H1 (cell line): ENCODE measurements around the gene SV2C. TPM values are rescaled to one million over a fixed set of nuclear protein-coding genes. Genes with fewer than 3 reads are reported as not detected.
"Not testable (repeated sequence)": the region's sequence is repeated elsewhere in the genome, so short reads cannot be mapped to it uniquely, and the experiment has no call there.

ENCODE experiments used
- CTCF ChIA-PET: fragments of 300-600 bp; sonication (Branson Sonifier 250); formaldehyde crosslinking; loops from one replicate; lab custom pipeline; 2021; ENCODE audit not compliant: partially characterized antibody; lab: Charles Lee
- POLR2A ChIA-PET: fragments of 300-600 bp; sonication (Branson Sonifier 250); formaldehyde crosslinking; loops from one replicate; lab custom pipeline; 2021; ENCODE audit warnings: inconsistent platforms; ENCODE audit not compliant: partially characterized antibody; lab: Charles Lee
- DNase-seq, 2 experiments: peaks; one replicate each; pipeline versions ENCODE4 v3.0.0 to v3.0.0-alpha.2; 2010 to 2022; ENCODE audit warnings: low spot score in 2 of 2, low read depth in 1 of 2, mixed read lengths in 1 of 2
- FAIRE-seq: peaks from 2 replicates; lab custom pipeline; 2011; peaks lifted over from hg19 to GRCh38; lab: Jason Lieb, UNC
- H2AFZ ChIP-seq: 2 replicates; pipeline ENCODE4 v1.8.1; 2012; ENCODE audit warnings: low read length, inconsistent platforms
- H2AK5ac ChIP-seq: 2 replicates; pipeline ENCODE4 v1.6.1; 2013; ENCODE audit warnings: low read depth, low read length
- H2BK120ac ChIP-seq: replicated peaks from 2 replicates; pipeline ENCODE3; 2013; ENCODE audit warnings: low read depth, low read length, inconsistent platforms
- H2BK12ac ChIP-seq: 2 replicates; pipeline ENCODE4 v1.6.1; 2013; ENCODE audit warnings: low read depth, low read length
- H2BK15ac ChIP-seq: 2 replicates; pipeline ENCODE4 v1.6.1; 2013; ENCODE audit warnings: low read length
- H2BK20ac ChIP-seq: 2 replicates; pipeline ENCODE4 v1.6.1; 2013; ENCODE audit warnings: low read length
- H2BK5ac ChIP-seq: 2 replicates; pipeline ENCODE4 v1.6.1; 2013; ENCODE audit warnings: low read depth, low read length
- H3K14ac ChIP-seq: 2 replicates; pipeline ENCODE4 v1.6.1; 2013; ENCODE audit warnings: inconsistent platforms; ENCODE audit not compliant: insufficient read length
- H3K18ac ChIP-seq: 2 replicates; pipeline ENCODE4 v1.6.1; 2013; ENCODE audit warnings: low read length; ENCODE audit errors: extremely low read depth
- H3K23ac ChIP-seq: 2 replicates; pipeline ENCODE4 v1.6.1; 2013; ENCODE audit warnings: inconsistent platforms; ENCODE audit not compliant: insufficient read length
- H3K23me2 ChIP-seq: 2 replicates; pipeline ENCODE4 v1.6.1; 2013; ENCODE audit warnings: low read depth, low read length
- H3K27ac ChIP-seq: 2 replicates; pipeline ENCODE4 v1.6.1; 2011; ENCODE audit warnings: low read depth, low read length, inconsistent platforms
- H3K27me3 ChIP-seq, 4 experiments: replicated peaks in 1 of 4; 1 replicate in 1 of 4; 2 replicates in 3 of 4; pipeline versions ENCODE4 v1.6.1 to v1.8.1; 2011 to 2013; ENCODE audit warnings: low read length in 3 of 4, mild to moderate bottlenecking in 3 of 4, inconsistent platforms in 2 of 4, mixed read lengths in 2 of 4, moderate library complexity in 1 of 4; ENCODE audit not compliant: control insufficient read depth in 3 of 4, insufficient read depth in 3 of 4; ENCODE audit errors: extremely low read depth in 1 of 4
- H3K36me3 ChIP-seq, 4 experiments: 2 replicates each; pipeline versions ENCODE4 v1.6.1 to v1.8.1; 2011 to 2013; ENCODE audit warnings: mild to moderate bottlenecking in 4 of 4, low read length in 3 of 4, moderate library complexity in 2 of 4, control low read depth in 1 of 4, inconsistent platforms in 1 of 4; ENCODE audit not compliant: insufficient read depth in 4 of 4, control insufficient read depth in 2 of 4
- H3K4ac ChIP-seq: replicated peaks from 2 replicates; pipeline ENCODE3; 2013; ENCODE audit warnings: low read length, low read depth, mixed read lengths, inconsistent platforms; ENCODE audit not compliant: insufficient read length
- H3K4me1 ChIP-seq, 4 experiments: replicated peaks in 1 of 4; 1 replicate in 1 of 4; 2 replicates in 3 of 4; pipeline versions ENCODE4 v1.6.1 to v1.8.1; 2011 to 2013; ENCODE audit warnings: low read length in 3 of 4, inconsistent platforms in 2 of 4, mixed read lengths in 1 of 4; ENCODE audit not compliant: insufficient read depth in 4 of 4, control insufficient read depth in 3 of 4
- H3K4me2 ChIP-seq, 2 experiments: 2 replicates each; pipeline versions ENCODE4 v1.6.1 to v1.8.1; 2011 to 2013; ENCODE audit warnings: low read depth in 2 of 2, low read length in 2 of 2, control low read depth in 1 of 2, inconsistent platforms in 1 of 2, mild to moderate bottlenecking in 1 of 2; ENCODE audit not compliant: insufficient read depth in 1 of 2
- H3K4me3 ChIP-seq, 4 experiments: fragments of 200-600, 300-600 bp in 1 of 4; sonication (generic), shearing (Covaris generic), sonication (Bioruptor Twin) in 1 of 4; 2 replicates each; pipeline versions ENCODE4 v1.5.1 to v1.8.1; 2011 to 2016; ENCODE audit warnings: low read length in 4 of 4, low read depth in 3 of 4, control low read depth in 2 of 4, inconsistent platforms in 2 of 4, mild to moderate bottlenecking in 2 of 4, mixed read lengths in 1 of 4, moderate library complexity in 1 of 4; ENCODE audit not compliant: insufficient read depth in 2 of 4; ENCODE audit errors: extremely low read depth in 1 of 4
- H3K56ac ChIP-seq: replicated peaks from 2 replicates; pipeline ENCODE3; 2013; ENCODE audit warnings: low read depth, mild to moderate bottlenecking, mixed read lengths, low read length, inconsistent platforms; ENCODE audit not compliant: insufficient read length
- H3K79me1 ChIP-seq: 2 replicates; pipeline ENCODE4 v1.6.1; 2013; ENCODE audit warnings: low read depth, low read length, control low read depth
- H3K79me2 ChIP-seq, 2 experiments: 2 replicates each; pipeline versions ENCODE4 v1.6.1 to v1.8.1; 2012 to 2013; ENCODE audit warnings: low read length in 2 of 2, mild to moderate bottlenecking in 2 of 2, inconsistent platforms in 1 of 2; ENCODE audit not compliant: insufficient read depth in 2 of 2, control insufficient read depth in 1 of 2
- H3K9ac ChIP-seq, 4 experiments: replicated peaks in 1 of 4; 1 replicate in 1 of 4; 2 replicates in 3 of 4; pipeline versions ENCODE4 v1.6.1 to v1.8.1; 2011 to 2013; ENCODE audit warnings: low read depth in 3 of 4, low read length in 3 of 4, control low read depth in 2 of 4, mild to moderate bottlenecking in 2 of 4, moderate library complexity in 2 of 4, inconsistent platforms in 1 of 4; ENCODE audit errors: extremely low read depth in 1 of 4
- H3K9me3 ChIP-seq, 2 experiments: 2 replicates each; pipeline versions ENCODE4 v1.6.1 to v1.8.1; 2012 to 2013; ENCODE audit warnings: mild to moderate bottlenecking in 2 of 2, moderate library complexity in 2 of 2, control low read depth in 1 of 2, inconsistent platforms in 1 of 2, low read depth in 1 of 2, low read length in 1 of 2, mixed read lengths in 1 of 2; ENCODE audit not compliant: insufficient read depth in 2 of 2
- H4K20me1 ChIP-seq, 2 experiments: replicated peaks in 1 of 2; 2 replicates each; pipeline versions ENCODE3 to v1.8.1; 2011 to 2013; ENCODE audit warnings: inconsistent platforms in 2 of 2, low read length in 2 of 2, mild to moderate bottlenecking in 1 of 2; ENCODE audit not compliant: insufficient read depth in 2 of 2, control insufficient read depth in 1 of 2
- H4K5ac ChIP-seq: 2 replicates; pipeline ENCODE4 v1.6.1; 2013; ENCODE audit warnings: low read length, low read depth, mixed read lengths, inconsistent platforms; ENCODE audit not compliant: insufficient read length
- H4K8ac ChIP-seq: 2 replicates; pipeline ENCODE4 v1.8.0; 2013; ENCODE audit warnings: mild to moderate bottlenecking, moderate library complexity, low read length, inconsistent platforms; ENCODE audit not compliant: insufficient read depth; ENCODE audit errors: extremely low read depth
- H4K91ac ChIP-seq: replicated peaks from 2 replicates; pipeline ENCODE3; 2013; ENCODE audit warnings: low read length, mixed read lengths, inconsistent platforms; ENCODE audit not compliant: insufficient read length
- ASH2L ChIP-seq: fragments of 200-600, 300-600 bp; sonication (generic); IDR thresholded peaks from one replicate; pipeline ENCODE4 v1.7.1; 2017; ENCODE audit warnings: low read length
- RBBP5 ChIP-seq: IDR thresholded peaks from 2 replicates; pipeline ENCODE4 v1.7.1; 2012; ENCODE audit warnings: low read depth, mild to moderate bottlenecking, inconsistent platforms, low read length, moderate library complexity, borderline replicate concordance
- WGBS, 2 experiments: shearing (Covaris generic) in 1 of 2; methylation state at CpG; one replicate each; pipeline versions ENCODE4 v1.1.6 to v1.1.7; 2013 to 2015; ENCODE audit warnings: low lambda C conversion rate in 2 of 2, mixed read lengths in 2 of 2, inconsistent platforms in 1 of 2, low coverage in 1 of 2, missing lambda C conversion rate in 1 of 2; ENCODE audit not compliant: insufficient replicate concordance in 2 of 2, insufficient coverage in 1 of 2, insufficient read length in 1 of 2; ENCODE audit errors: extremely low coverage in 1 of 2, missing lambda C conversion rate in 1 of 2; 5-methylcytosine and 5-hydroxymethylcytosine counted together
- polyA plus RNA-seq, 7 experiments: library from polyadenylated mRNA; depleted of rRNA in 3 of 7; stranded (reverse) in 5 of 7; unstranded in 2 of 7; fragments of >200 nt in 5 of 7; fragments of 200-250 nt in 2 of 7; gene quantifications; 1 replicate in 5 of 7; 2 replicates in 1 of 7; 4 replicates in 1 of 7; pipeline versions ENCODE4 v1.2.1 to v1.2.3, GENCODE V29; 2011 to 2013; ENCODE audit warnings: missing spikeins in 2 of 7, mixed read lengths in 2 of 7
- total RNA-seq: library from RNA; stranded (reverse); fragmentation: NEBNext Ultra II Directional; extraction: Animal tissue kit (Norgen Biotek cat#: 25700); gene quantifications from 2 replicates; pipeline ENCODE4 v1.2.1, GENCODE V29; 2021

SV2C gene
- total and polyA plus RNA-seq, 2 of the 8 experiments (the other 6 are each of a cell fraction or from before 2014, with no cell fraction given): 0.08 to 0.24 TPM

GRCh38 chr5:76037736-76038151 lies 45.4 kb upstream of the SV2C start:
- H3K27ac ChIP-seq, H4K8ac ChIP-seq, H4K5ac ChIP-seq, H3K27me3 ChIP-seq, H2BK15ac ChIP-seq, H4K91ac ChIP-seq, H3K14ac ChIP-seq, H2BK120ac ChIP-seq, H4K20me1 ChIP-seq, H3K4ac ChIP-seq, H3K36me3 ChIP-seq, H3K79me2 ChIP-seq, H2BK12ac ChIP-seq, H3K79me1 ChIP-seq, H3K9ac ChIP-seq, H3K23ac ChIP-seq, H3K56ac ChIP-seq, H3K23me2 ChIP-seq, FAIRE-seq, H3K4me1 ChIP-seq, H2AK5ac ChIP-seq, H2BK5ac ChIP-seq, H2BK20ac ChIP-seq, H3K18ac ChIP-seq, H3K9me3 ChIP-seq: not testable (repeated sequence)
- 0 out of 2 replicates have a peak, but pooled peaks have one; percentile 30 for TF ChIP-seq RBBP5
- peak; percentile 62 for TF ChIP-seq ASH2L
- POLR2A ChIA-PET: interaction anchor here (1.9 kb wide), 1 partner anchor 15 kb away, joined by 6 read pairs; no protein-coding TSS in a partner anchor
- Histone ChIP-seq H3K4me3 (peak overlapping the region; percentile 34 to 54 (median 38); a peak in 7 of 8 replicates), H3K4me2 (peak overlapping the region; percentile 61), H2AFZ (peak overlapping the region; percentile 100)
- WGBS, 2 experiments: 15% methylated on average over 18 of the region's 18 CpGs; no CpG with 5 or more reads in 1 of the 2 experiments
- DNase-seq: peak in 1 of 2 experiments; percentile 63
- CTCF ChIA-PET: interaction anchor here (1.7 kb wide), 1 partner anchor 218 kb away, joined by 4 read pairs; no protein-coding TSS in a partner anchor
